Fibroblast of skin of back (primary cell): ENCODE data around the gene THUMPD1. TPM values are rescaled to one million over a fixed set of nuclear protein-coding genes. Genes with fewer than 3 reads are reported as not detected.
"Not testable (repeated sequence)": the region's sequence is repeated elsewhere in the genome, so short reads cannot be mapped to it uniquely, and the experiment has no call there.

ENCODE experiments used
- DNase-seq: peaks from one replicate; pipeline ENCODE4 v3.0.0-alpha.2; 2013
- polyA plus RNA-seq, 2 experiments: library from polyadenylated mRNA; unstranded; fragments of 120-200 nt; gene quantifications; one replicate each; pipeline ENCODE4 v1.2.1, GENCODE V29; 2013; ENCODE audit not compliant: insufficient read length in 2 of 2

Gene THUMPD1
- 26.6 TPM for polyA plus RNA-seq (2013, experiment 1 of 2; ENCODE audit: insufficient read length)
- polyA plus RNA-seq (2013, experiment 2 of 2; ENCODE audit: insufficient read length): 25.1 TPM

GRCh38 chr16:20741554-20742285, at the start of gene THUMPD1:
Gene THUMPD1 (minus strand): TSS chr16:20741818. CDS start chr16:20741739, 79 bp downstream.
- DNase-seq: peak; percentile 95

- DNase-seq: no peak
These were observed 47.5 kb upstream of the THUMPD1 start for GRCh38 chr16:20789130-20789529.

- no peak for DNase-seq
These were observed 42.6 kb upstream of the THUMPD1 start for GRCh38 chr16:20784204-20784603.

- DNase-seq: no peak
These were observed 40.9 kb upstream of the THUMPD1 start for GRCh38 chr16:20782470-20782869.

- no peak for DNase-seq
These were observed 40.1 kb upstream of the THUMPD1 start for GRCh38 chr16:20781697-20782096.

GRCh38 chr16:20774703-20775362, 33.2 kb upstream of the THUMPD1 start:
- peak; percentile 60 for DNase-seq

GRCh38 chr16:20773679-20774078, 32.1 kb upstream of the THUMPD1 start:
- DNase-seq: no peak

GRCh38 chr16:20768818-20769217, 27.2 kb upstream of the THUMPD1 start:
- no peak for DNase-seq

GRCh38 chr16:20768121-20768520, 26.5 kb upstream of the THUMPD1 start:
- DNase-seq: no peak

- no peak for DNase-seq
These were observed 26.0 kb upstream of the THUMPD1 start for GRCh38 chr16:20767577-20767976.

GRCh38 chr16:20766294-20766693, 24.7 kb upstream of the THUMPD1 start:
- no peak for DNase-seq

GRCh38 chr16:20765732-20766131, 24.1 kb upstream of the THUMPD1 start:
- DNase-seq: no peak

GRCh38 chr16:20764448-20764847, 22.8 kb upstream of the THUMPD1 start:
- DNase-seq: not testable (repeated sequence)

GRCh38 chr16:20763461-20764232, 22.0 kb upstream of the THUMPD1 start, which contains the start of gene ACSM3:
Gene ACSM3 (plus strand): TSS chr16:20764014. CDS start chr16:20770035, 6,021 bp downstream.
- DNase-seq: peak; percentile 70

GRCh38 chr16:20762404-20763123, 20.9 kb upstream of the THUMPD1 start:
- DNase-seq: no peak

- DNase-seq: no peak
These were observed 19.6 kb upstream of the THUMPD1 start for GRCh38 chr16:20761175-20761574.

GRCh38 chr16:20760346-20760745, 18.7 kb upstream of the THUMPD1 start:
- DNase-seq: no peak

- not testable (repeated sequence) for DNase-seq
These were observed 14.2 kb upstream of the THUMPD1 start for GRCh38 chr16:20755799-20756198.

GRCh38 chr16:20755238-20755637, 13.6 kb upstream of the THUMPD1 start:
- no peak for DNase-seq

- DNase-seq: no peak
These were observed 12.1 kb upstream of the THUMPD1 start for GRCh38 chr16:20753727-20754126.

- DNase-seq: no peak
These were observed 8.9 kb upstream of the THUMPD1 start for GRCh38 chr16:20750558-20750957.

- no peak for DNase-seq
These were observed 7.9 kb upstream of the THUMPD1 start for GRCh38 chr16:20749474-20749873.
